Hematopoietic multipotent progenitor cell treated with erythropoietin and hydrocortisone succinate and interleukin-3 and kit ligand, for 17 days (in vitro differentiated cells): ENCODE data around the gene CASP14.
"Not testable (repeated sequence)": the region's sequence is repeated elsewhere in the genome, so short reads cannot be mapped to it uniquely, and the experiment has no call there.

Experiments
- DNase-seq: peaks from one replicate; pipeline ENCODE4 v3.0.0-alpha.2; 2015; ENCODE audit warnings: low spot score

Gene CASP14

DNA sequence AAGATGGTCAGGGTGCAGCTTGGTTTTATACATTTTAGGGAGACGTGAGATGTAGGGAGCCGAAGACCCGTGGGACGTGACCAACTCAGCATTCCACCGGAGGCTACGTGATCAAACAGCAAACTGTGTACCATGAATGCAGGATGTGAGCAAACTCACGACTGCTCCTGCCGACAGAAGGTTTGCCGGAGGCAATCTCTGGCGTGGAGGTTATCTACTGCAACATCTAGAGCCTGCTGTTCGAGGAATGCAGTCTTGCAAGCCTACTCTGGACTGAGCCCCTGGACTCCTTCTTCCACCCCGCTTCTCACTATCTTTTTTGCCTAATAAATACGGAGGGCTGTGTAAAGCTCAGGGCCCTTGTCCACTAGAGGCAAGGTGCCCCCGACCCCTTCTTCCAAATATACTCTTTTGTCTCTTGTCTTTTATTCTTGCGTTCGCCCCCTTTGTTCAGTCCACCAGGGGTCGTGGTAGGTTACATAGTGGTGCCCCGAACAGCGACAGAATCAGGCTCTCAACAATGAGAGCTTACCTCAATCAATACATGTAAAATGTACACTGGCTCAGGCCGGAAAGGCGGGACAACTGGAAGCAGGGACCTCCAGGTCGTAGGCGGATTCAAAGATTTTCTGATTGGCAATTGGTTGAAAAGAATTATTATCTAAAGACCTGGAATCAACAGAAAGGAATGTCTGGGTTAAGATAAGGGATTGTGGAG is 23.8 kb downstream of the CASP14 start:
- DNase-seq = no peak

DNA sequence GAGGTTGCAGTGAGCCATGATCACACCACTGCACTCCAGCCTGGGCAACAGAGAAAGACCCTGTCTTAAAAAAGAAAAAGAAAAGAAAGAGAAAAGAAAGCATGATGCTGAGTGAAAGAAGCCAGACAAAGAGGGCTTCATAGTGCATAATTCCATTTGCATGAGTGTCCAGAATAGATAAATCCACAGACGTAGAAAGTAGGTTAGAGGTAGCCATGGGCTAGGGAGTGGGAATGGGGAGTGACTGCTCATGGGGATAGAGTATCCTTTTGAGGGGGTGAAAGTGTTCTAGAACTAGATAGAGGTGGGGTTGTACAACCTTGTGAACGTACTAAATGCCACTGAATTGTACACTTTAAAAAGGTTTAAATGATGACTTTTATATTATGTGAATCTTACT is 25.1 kb downstream of the CASP14 start:
- no peak for DNase-seq

DNA sequence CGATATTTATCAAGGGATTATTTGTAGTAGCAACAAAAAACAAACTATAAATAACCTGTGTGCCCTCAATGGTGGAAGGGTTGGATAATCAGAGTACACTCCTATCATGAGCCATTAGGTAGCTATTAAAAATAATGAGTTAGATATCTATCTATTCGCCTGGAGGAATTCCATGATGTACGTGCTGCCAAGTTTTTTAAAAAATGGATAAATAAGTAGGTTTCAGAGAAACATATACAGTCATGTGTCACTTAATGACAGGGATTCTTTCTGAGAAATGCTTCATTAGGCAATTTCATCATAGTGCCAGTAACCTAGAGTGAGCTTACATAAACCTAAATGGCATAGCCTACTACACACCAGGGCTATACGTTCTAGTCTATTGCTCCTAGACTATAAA is 26.5 kb downstream of the CASP14 start:
- DNase-seq = no peak

DNA sequence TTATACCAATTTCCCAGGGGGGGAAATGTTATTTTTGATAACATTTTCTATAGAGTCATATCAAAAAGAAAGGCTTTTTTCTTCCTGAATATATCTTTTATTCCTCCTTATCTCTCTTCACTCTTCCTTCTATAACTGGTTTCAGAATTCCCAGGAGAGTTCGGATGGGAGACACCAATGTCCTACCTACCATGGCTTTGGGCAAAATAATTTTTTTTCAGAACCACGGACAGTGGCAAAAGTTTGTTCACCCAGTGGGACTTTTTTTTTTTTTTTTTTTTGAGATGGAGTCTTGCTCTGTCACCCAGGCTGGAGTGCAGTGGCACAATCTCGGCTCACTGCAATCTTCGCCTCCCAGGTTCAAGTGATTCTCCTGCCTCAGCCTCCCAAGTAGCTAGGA is 30.7 kb downstream of the CASP14 start:
- not testable (repeated sequence) for DNase-seq

DNA sequence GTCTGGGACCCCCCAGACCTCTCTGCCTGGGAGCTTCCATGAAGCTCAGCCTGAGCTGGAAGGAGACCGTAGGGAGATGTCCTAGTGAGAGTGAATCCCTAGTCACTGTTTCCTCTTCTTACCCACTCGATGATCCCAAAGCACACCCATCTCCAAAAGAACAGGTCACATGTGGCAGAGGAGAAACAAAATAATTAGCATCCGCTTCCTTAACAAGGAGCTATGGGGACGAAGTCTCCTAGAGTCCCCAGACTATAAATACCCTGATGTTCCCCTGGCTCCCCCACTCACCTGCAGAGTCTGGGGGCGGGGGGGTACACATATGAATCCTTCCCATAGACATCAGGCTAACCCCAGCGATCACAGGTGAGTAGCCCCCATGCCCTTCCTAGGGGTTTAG is 32.6 kb downstream of the CASP14 start, which contains the start of gene OR1I1:
TSS of gene OR1I1 (plus strand) at position 301 of the 400 bp plus-strand sequence. CDS start 4,855 bp downstream, outside the sequence.
- no peak for DNase-seq

DNA sequence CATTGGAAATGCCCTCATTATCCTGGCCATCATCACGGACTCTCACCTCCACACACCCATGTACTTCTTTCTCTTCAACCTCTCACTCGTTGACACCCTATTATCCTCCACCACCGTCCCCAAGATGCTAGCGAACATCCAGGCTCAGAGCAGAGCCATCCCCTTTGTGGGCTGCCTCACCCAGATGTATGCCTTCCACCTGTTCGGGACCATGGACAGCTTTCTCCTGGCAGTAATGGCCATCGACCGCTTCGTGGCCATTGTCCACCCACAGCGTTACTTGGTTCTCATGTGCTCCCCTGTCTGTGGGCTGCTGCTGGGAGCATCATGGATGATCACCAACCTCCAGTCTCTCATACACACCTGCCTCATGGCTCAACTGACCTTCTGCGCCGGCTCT is 37.9 kb downstream of the CASP14 start:
- DNase-seq = no peak

DNA sequence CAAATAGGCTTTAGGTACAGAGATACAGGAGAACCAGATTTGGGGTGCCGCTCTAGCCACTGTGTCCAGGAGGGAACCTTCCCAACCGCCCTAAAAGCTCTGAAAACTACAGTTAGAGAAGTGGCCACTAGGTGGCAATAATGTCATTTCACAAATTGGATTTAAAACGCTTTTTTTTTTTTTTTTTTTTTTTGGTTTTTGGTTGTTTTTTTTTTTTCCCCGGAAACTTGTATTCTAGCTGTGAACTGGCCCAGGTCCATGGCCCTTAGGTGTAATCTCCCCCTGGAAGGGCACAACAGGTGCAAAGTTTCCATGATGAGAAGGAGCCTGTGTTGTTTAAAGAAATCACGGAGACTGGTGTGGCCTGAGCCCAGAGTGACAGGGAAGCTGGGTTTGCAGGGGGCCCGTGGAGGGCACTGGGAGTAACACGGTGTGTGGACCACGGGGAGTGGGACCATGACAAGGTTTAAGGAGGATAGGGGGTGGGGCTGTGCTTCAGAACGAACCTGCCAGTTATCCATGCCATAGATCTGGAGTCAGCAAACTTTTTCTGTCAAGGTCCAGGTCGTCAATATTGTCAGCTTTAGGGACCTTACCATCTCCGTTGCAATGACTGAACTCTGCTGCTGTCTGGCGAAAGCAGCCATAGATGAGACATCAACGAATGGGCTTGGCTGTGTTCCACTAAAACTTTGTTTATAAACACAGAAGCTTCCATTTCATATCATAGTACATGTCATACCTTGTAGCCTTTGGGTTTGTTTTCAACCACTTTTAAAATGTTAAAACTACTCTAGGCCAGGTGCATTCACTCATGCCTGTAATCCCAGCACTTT is 42.9 kb downstream of the CASP14 start:
- DNase-seq = peak; percentile 71

DNA sequence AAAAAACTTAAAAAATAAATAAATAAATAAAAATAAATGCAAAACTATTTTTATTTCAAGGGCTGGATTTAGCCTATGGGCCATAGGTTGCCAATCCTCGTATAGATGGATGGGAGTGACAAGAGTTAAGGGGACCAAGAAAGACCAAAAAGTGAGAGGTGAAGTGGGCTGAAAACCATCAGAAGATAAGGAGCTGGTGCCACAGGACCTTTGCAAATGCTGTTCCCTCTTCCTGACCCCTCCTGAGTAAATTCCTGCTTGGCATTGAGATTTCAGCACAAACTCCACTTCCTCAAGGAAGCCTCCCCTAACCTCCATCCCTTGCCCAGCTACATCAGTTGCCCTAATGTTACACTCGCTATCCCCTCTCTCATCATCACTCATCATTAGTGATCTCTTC is 43.7 kb downstream of the CASP14 start:
- DNase-seq = no peak

DNA sequence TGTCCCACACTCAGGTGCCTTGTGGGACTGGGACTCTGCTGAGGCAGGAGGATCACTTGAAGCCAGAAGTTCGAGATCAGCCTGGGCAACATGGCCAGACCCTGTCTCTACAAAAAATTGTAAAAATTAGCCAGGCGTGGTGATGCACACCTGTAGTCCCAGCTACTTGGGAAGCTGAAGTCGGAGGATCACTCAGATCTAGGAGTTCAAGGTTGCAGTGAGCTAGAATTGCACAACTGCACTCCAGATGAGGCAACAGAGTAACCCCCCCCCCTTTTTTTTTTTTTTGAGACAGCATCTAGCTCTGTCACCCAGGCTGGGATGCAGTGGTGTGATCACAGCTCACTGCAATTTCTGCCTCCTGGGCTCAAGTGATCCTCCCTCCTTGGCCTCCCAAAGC is 46.9 kb downstream of the CASP14 start:
- DNase-seq = no peak

DNA sequence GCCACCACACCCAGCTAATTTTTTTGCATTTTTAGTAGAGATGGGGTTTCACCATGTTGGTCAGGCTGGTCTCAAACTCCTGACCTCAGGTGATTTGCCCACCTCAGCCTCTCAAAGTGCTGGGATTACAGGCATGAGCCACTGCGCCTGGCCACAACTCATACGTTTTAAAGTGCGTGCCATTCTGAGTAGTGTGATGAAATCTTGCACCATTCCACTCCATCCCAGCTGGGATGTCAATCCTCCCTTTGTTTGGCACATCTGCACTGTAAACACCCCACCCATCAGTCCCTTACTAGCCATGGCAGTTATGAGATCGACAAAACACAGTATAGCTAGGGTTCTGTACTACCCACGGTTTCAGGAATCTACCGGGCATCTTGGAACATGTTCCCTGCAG is 48.7 kb downstream of the CASP14 start:
- not testable (repeated sequence) for DNase-seq

DNA sequence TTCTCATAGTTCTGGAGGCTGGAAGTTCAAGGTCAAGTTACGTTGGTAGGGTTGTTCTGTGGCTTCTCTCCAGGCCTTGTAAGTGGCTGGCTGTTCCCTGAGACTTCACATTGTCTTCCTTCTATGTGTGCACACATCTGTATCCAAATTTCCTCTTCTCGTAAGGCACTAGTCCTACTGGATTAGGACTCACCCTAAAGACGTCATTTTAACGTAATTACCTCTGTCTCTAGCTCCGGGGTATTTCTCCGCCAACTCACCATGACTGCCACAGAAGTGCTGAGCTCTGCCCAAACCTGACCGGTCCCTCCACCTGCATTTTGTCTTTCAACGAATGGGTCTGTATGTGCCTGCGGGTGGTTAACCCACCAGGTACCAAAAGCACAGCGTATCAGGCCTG is 49.2 kb downstream of the CASP14 start:
- no peak for DNase-seq

DNA sequence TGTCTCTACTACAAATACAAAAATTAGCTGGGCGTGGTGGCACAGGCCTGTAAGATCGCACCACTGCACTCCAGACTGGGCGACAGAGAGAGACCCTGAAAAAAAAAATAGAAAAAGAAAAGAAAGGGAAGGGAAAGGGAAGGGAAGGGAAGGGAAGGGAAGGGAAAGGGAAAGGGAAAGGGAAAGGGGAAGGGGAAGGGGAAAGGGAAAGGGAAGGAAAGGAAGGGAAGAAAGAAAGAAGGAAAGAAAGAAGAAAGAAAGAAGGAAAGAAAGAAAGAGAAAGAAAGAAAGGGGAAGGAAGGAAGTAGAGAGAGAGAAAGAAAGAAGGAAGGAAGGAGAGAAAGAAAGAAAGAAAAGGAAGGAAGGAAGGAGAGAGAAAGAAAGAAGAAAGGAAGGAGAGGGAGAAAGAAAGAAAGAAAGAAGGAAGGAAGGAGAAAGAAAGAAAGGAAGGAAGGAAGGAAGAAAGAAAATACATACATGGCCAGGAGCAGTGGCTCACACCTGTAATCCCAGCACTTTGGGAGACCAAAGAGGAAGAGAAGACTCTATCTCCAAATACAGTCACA is 49.8 kb downstream of the CASP14 start:
- DNase-seq = no peak

DNA sequence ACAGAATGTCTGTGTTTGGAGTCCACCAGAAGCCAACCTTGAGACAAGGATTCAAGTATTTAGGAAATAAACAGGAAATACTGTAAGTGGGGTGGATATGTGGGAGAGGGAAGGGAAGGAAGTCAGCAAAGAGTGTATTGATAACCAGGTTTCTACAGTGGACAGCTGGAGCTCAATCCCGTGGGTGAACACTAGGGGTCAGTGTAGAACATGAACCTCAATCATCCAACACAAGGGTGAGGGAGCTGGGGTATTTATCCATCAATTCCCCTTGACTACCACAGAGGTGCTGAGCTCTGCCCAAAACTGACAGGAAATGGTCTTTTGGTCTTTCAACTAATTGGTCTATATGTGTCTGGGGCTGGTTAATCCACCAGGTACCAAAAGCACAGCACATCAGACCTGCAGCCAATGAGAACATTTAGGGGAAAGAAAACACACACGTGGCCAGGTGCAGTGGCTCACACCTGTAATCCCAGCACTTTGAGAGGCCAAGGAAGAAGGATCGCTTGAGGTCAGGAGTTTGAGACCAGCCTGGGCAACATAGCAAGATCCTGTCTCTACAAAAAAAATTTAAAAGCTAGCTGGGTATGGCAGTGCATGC is 52.3 kb downstream of the CASP14 start:
- peak; percentile 56 for DNase-seq

DNA sequence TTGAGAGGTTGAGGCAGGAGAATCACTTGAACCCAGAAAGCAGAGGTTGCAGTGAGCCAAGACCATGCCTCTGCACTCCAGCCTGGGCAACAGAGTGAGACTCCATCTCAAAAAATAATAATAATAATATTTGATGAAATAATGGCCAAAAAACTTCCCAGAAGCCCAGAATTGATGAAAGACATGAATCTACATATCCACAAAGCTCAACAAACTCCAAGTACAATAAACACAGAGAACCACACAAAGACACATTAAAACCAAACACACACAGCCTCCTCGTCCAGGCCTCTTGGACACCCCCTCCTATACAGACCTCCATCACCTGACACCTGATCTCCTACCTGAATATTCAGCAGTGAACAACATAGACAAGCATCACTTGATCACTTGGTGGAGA is 54.7 kb downstream of the CASP14 start:
- no peak for DNase-seq

DNA sequence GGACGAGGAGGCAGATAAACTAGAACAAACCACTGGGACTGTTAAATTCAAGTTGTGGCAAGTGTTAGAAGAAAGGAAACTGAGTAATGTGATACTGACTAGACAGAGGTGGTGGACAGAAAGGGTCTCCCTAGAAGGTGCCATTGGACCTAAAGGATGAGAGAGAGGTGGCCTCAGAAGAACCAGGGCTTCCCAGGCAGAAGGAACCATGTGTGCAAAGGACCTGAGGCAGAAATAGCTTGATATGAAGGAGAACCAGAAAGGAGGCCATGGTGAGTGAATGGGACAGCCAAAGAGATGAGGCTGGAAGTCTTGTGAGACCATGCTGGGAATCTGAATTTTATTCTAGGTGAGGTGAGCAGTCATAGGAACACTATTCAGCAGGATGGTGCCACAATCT is 55.1 kb downstream of the CASP14 start:
- no peak for DNase-seq

DNA sequence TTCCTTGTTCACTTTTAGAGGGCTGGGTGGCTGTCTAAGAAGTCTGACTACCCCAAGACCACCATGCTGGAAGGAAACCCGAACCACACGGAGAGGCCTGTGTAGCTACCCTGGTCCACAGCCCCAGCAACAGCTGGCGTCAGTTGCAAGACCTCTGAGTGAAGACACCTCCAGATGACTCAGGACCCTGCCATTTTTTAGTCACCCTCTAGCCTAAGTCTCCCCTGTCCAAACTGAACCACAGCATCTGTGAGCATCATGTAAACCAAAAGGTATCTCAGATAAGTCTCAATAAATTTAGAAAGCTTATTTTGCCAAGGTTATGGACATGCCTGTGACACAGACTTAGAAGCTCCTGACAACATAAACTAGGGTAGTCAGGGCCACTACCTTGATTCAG is 55.8 kb downstream of the CASP14 start:
- no peak for DNase-seq

DNA sequence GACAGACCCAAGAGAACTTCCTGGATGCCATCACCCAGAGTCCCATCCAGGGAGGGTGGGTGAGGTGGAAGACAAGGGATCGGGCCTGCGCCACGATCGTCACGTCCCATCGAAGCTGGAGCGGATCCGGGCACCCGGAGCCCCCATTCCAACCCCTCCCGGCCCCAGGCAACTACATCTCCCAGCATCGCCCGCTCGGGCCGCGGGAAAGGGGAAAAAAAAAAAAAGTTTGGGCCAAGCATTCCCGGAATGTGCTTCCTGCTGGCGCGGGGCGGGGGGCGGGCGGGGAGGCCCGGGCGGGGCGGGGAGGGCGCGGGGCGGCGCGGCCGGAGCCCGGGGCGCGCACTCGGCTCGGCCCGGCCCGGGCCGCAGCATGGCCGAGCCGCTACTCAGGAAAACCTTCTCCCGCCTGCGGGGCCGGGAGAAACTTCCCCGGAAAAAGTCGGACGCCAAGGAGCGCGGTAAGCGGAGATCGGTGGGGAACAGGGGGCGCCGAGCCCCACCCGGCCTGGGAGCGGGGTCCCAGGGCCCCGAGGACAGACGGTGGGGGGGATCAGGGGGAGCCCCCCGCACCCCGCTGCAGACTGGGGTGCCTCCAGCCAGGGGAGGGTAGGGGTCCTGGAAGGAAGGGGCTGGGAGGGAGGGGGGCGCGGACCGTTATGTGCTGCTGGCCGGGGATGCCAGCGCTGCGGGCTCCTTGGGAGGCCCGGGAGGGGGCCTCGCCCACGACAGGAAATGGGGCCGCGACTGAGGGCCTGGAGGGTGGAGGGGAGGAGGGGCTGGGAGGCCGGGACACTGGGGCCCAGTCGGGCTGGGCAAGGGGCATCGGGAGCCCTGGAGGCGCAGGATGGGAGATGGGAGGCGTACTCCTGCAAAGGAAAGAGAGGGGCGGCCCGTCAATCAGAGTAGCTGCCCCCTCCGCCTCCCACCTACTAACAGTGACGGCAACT is 58.1 kb downstream of the CASP14 start, which contains the start of gene SYDE1:
TSS of gene SYDE1 (plus strand) at position 341 of the 950 bp plus-strand sequence. CDS start at position 374, 33 bp downstream.
- no peak for DNase-seq
